Measurements from ENCODE around the gene DEFB132. TPM values are rescaled to one million over a fixed set of nuclear protein-coding genes. Genes with fewer than 3 reads are reported as not detected.

Gene DEFB132
- total and polyA plus RNA-seq, 2 donors (not counting 1 experiment from before 2014, with no cell fraction given), result not detected

DNA sequence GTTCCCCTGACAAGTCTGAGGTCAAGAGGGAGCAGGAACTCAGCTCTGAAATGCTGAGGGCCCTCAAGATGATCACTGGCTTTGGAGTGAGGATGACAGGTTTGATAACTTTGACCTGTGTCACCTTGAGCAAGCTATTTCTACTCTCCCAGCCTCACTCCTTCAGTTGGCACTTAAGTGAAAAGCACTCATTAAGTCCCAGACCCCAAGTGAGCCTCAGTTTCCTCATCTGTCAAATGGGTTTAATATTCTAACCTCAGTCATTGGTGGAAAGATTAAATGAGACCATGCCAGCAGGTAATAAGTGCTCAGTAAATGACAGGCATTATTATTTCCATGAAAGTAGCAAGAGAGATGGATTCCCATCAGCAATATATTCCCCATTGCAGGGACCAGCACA is 14.0 kb downstream of the DEFB132 start:
- Histone ChIP-seq H3K79me2 (ENCODE audit: control insufficient read depth, insufficient read depth, low read length) (no peaks in the 10 kb centered on the region), H3K9ac (ENCODE audit: low read length) (no peak overlapping the region), H3K4me1 (ENCODE audit: control insufficient read depth in 2 of 2, insufficient read depth in 2 of 2, low read length in 2 of 2) (peaks cover 2 to 7% of the 10 kb centered on the region in 2 donors), H4K20me1 (ENCODE audit: control insufficient read depth, insufficient read depth, low read length, poor library complexity, severe bottlenecking) (no peaks in the 10 kb centered on the region), H3K9me3 (ENCODE audit: control extremely low read depth in 1 of 3, control insufficient read depth in 2 of 3, insufficient read depth in 1 of 3, low read length in 2 of 3) (no peaks in the 10 kb centered on the region), H3K4me2 (replicated peaks; ENCODE audit: low read depth, low read length, poor library complexity, severe bottlenecking) (no peak overlapping the region), H3K27me3 (replicated peaks in 1 of 4; ENCODE audit: control extremely low read depth in 1 of 4, control insufficient read depth in 3 of 4, insufficient read depth in 4 of 4, low read length in 3 of 4) (no peaks in the 10 kb centered on the region), H3K4me3 (ENCODE audit: control extremely low read depth in 1 of 5, extremely low read depth in 1 of 5, insufficient read depth in 1 of 5, low read depth in 2 of 5, low read length in 4 of 5) (no peak overlapping the region), H3K36me3 (replicated peaks in 1 of 2; ENCODE audit: control extremely low read depth in 1 of 2, control insufficient read depth in 1 of 2, extremely low read depth in 1 of 2, insufficient read depth in 2 of 2, low read length in 1 of 2) (no peaks in the 10 kb centered on the region), H2AFZ (ENCODE audit: insufficient read depth, low read depth, low read length, poor library complexity, severe bottlenecking) (no peak overlapping the region), H3K27ac (ENCODE audit: low read length in 2 of 2) (no peak overlapping the region)
- Mint-ChIP-seq H3K4me3 (no peak overlapping the region), H3K9me3 (ENCODE audit: insufficient read depth) (no peaks in the 10 kb centered on the region), H3K27ac (no peak overlapping the region), H3K4me1 (peaks cover 7% of the 10 kb centered on the region), H3K27me3 (no peaks in the 10 kb centered on the region)
- TF ChIP-seq, protein P1, sequence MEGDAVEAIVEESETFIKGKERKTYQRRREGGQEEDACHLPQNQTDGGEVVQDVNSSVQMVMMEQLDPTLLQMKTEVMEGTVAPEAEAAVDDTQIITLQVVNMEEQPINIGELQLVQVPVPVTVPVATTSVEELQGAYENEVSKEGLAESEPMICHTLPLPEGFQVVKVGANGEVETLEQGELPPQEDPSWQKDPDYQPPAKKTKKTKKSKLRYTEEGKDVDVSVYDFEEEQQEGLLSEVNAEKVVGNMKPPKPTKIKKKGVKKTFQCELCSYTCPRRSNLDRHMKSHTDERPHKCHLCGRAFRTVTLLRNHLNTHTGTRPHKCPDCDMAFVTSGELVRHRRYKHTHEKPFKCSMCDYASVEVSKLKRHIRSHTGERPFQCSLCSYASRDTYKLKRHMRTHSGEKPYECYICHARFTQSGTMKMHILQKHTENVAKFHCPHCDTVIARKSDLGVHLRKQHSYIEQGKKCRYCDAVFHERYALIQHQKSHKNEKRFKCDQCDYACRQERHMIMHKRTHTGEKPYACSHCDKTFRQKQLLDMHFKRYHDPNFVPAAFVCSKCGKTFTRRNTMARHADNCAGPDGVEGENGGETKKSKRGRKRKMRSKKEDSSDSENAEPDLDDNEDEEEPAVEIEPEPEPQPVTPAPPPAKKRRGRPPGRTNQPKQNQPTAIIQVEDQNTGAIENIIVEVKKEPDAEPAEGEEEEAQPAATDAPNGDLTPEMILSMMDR (IDR thresholded peaks at IDR 0.05), result no peak
- TF ChIP-seq EZH2 (IDR thresholded peaks at IDR 0.05; ENCODE audit: borderline replicate concordance, insufficient read depth, low read depth, low read length, poor library complexity, severe bottlenecking), result no peak
- ChIA-PET CTCF (no interaction called here), POLR2A (no interaction called here)
- intact Hi-C loops (cut with micrococcal nuclease), result no loop called here
- DNase-seq (no peak), ATAC-seq (ENCODE audit: low read depth) (no peak)

DNA sequence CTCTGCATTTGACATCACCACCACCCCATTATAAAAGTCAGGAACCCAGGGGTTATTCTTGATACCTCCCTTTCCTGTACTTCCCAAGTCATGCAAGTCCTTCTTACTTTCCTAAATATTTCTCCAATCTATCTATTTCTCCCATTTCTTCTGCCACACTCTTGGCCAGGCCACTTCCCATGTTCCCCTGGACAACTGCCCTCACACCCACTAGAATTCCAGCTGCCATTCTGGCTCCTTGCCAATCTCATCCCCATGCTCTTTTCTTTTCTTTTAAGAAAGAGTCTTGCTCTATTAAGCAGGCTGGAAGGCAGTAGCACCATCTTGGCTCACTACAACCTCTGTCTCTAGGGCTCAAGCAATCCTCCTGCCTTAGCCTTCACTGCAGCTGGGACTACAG is 15.2 kb downstream of the DEFB132 start:
- no peaks in the 10 kb centered on the region for H3K27me3 ChIP-seq (replicated peaks in 1 of 4; ENCODE audit: control extremely low read depth in 1 of 4, control insufficient read depth in 3 of 4, insufficient read depth in 4 of 4, low read length in 3 of 4)
- intact Hi-C loops (cut with micrococcal nuclease), result no loop called here
- H3K4me3 ChIP-seq (ENCODE audit: control extremely low read depth in 1 of 5, extremely low read depth in 1 of 5, insufficient read depth in 1 of 5, low read depth in 2 of 5, low read length in 4 of 5), result no peak overlapping the region
- H4K20me1 ChIP-seq (ENCODE audit: control insufficient read depth, insufficient read depth, low read length, poor library complexity, severe bottlenecking), result no peaks in the 10 kb centered on the region
- H3K9me3 ChIP-seq (ENCODE audit: control extremely low read depth in 1 of 3, control insufficient read depth in 2 of 3, insufficient read depth in 1 of 3, low read length in 2 of 3), result no peaks in the 10 kb centered on the region
- no peak overlapping the region for H3K27ac ChIP-seq (ENCODE audit: low read length in 2 of 2)
- no peaks in the 10 kb centered on the region for H3K79me2 ChIP-seq (ENCODE audit: control insufficient read depth, insufficient read depth, low read length)
- H3K4me1 ChIP-seq (ENCODE audit: control insufficient read depth in 2 of 2, insufficient read depth in 2 of 2, low read length in 2 of 2), result no peaks in the 10 kb centered on the region
- Mint-ChIP-seq H3K27me3 (no peaks in the 10 kb centered on the region), H3K9me3 (ENCODE audit: insufficient read depth) (no peaks in the 10 kb centered on the region), H3K4me3 (no peak overlapping the region), H3K27ac (no peak overlapping the region), H3K4me1 (no peaks in the 10 kb centered on the region)
- H3K36me3 ChIP-seq (replicated peaks in 1 of 2; ENCODE audit: control extremely low read depth in 1 of 2, control insufficient read depth in 1 of 2, extremely low read depth in 1 of 2, insufficient read depth in 2 of 2, low read length in 1 of 2), result peaks cover 0 to 4% of the 10 kb centered on the region in 2 experiments
- DNase-seq, result no peak
- CTCF ChIA-PET, result no interaction called here
- no peak for TF ChIP-seq EZH2 (IDR thresholded peaks at IDR 0.05; ENCODE audit: borderline replicate concordance, insufficient read depth, low read depth, low read length, poor library complexity, severe bottlenecking)
- TF ChIP-seq, protein P1 (IDR thresholded peaks at IDR 0.05), result no peak
- no peak overlapping the region for H3K9ac ChIP-seq (ENCODE audit: low read length)
- ATAC-seq (ENCODE audit: low read depth), result no peak
- no peak overlapping the region for H2AFZ ChIP-seq (ENCODE audit: insufficient read depth, low read depth, low read length, poor library complexity, severe bottlenecking)
- no peak overlapping the region for H3K4me2 ChIP-seq (replicated peaks; ENCODE audit: low read depth, low read length, poor library complexity, severe bottlenecking)
- POLR2A ChIA-PET, result no interaction called here
